Cardiac muscle cell (in vitro differentiated cells and primary cell): Measurements from ENCODE around the gene TNS1. TPM values are rescaled to one million over a fixed set of nuclear protein-coding genes. Genes with fewer than 3 reads are reported as not detected.

Source experiments
- DNase-seq, 2 donors: peaks; one replicate each; pipeline versions ENCODE4 v3.0.0 to v3.0.0-alpha.2; 2010 to 2017; ENCODE audit warnings: low read depth in 1 of 2, low spot score in 1 of 2
- H3K27ac ChIP-seq: fragments of 200-600 bp; sonication (generic); 2 replicates; pipeline ENCODE4 v1.5.1; 2016
- H3K27me3 ChIP-seq: fragments of 200-600 bp; sonication (generic); 2 replicates; pipeline ENCODE4 v1.6.0; 2016; ENCODE audit warnings: control low read depth
- H3K36me3 ChIP-seq: fragments of 200-600 bp; sonication (generic); 2 replicates; pipeline ENCODE4 v1.5.1; 2016; ENCODE audit warnings: control low read depth
- H3K4me1 ChIP-seq: fragments of 200-600 bp; sonication (generic); 2 replicates; pipeline ENCODE4 v1.8.1; 2017; ENCODE audit warnings: low read depth, mild to moderate bottlenecking, mixed run types
- H3K4me3 ChIP-seq: fragments of 200-600 bp; sonication (generic); 2 replicates; pipeline ENCODE4 v1.5.1; 2016; ENCODE audit warnings: mild to moderate bottlenecking
- H3K9me3 ChIP-seq: fragments of 200-600 bp; sonication (generic); 2 replicates; pipeline ENCODE4 v1.5.1; 2017; ENCODE audit warnings: low read depth, mild to moderate bottlenecking, control low read depth
- CTCF ChIP-seq: IDR thresholded peaks from 2 replicates; pipeline ENCODE4 v1.5.1; 2012; ENCODE audit warnings: low read depth, mild to moderate bottlenecking, low read length
- polyA plus RNA-seq: library from polyadenylated mRNA; unstranded; fragments of >200 nt; fragmentation: Nextera tagmentation; extraction: Ambion mirVana; gene quantifications from 2 replicates; pipeline ENCODE4 v1.2.1, GENCODE V29; 2016
- total RNA-seq: library from RNA; depleted of rRNA; stranded (reverse); fragments of >200 nt; gene quantifications from 2 replicates; pipeline ENCODE4 v1.2.3, GENCODE V29; 2016

TNS1 gene
- total and polyA plus RNA-seq, 2 experiments from 2014 or later: 16.7 to 44.3 TPM

DNA sequence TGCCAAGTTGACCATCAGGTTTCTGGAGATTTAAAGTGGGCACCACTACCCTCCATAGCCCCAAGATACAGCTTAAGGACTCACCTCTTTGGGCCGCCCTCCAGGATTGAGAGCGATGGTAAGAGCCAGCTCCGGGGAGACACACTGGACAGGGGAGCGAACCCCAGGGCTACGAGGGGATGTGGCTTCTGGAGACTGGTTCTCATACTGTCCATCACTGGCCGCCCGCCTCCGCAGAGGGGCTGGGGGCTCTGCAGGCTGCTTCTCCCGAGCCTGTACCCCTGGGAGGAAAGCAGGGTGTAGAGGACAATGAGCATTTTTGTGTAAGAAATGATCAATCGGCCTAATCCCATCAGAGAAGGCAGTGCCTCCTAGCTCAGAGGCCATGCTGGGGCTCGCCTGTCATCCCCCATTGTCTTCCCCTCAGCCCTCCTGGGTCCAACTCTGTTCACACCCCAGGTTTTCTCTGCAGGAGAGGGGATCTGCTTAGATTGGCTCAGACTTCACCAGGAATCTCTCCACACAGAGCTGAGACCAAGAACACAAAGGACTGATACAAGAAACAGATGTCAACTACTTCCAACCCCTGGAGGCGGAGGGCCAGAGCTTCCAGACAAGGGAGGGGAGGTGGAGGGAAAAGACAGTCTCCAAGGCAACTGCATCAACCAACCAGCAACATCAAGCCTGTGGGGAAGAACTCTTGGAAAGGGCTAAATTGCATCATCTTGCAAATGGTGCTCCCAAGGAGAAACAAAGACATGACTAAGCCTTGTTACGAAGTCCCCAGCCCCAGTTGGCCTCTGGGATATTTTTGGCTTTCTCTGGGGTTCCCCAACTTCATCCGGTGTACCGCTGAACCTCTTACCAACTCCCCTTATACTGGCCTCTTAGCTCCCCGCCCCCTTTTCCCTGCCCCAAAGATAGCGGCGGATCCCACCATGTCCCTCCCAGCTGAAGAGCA lies 166.6 kb downstream of the TNS1 start:
- Histone ChIP-seq H3K4me3 (no peak overlapping the region), H3K27me3 (peaks cover 51% of the 10 kb centered on the region), H3K27ac (no peak overlapping the region), H3K36me3 (no peaks in the 10 kb centered on the region), H3K9me3 (no peaks in the 10 kb centered on the region), H3K4me1 (peaks cover 20% of the 10 kb centered on the region)
- TF ChIP-seq CTCF: no peak
- DNase-seq: peak in 1 of 2 donors; percentile 98

- DNase-seq: no peak
- Histone ChIP-seq H3K9me3 (no peaks in the 10 kb centered on the region), H3K4me1 (peaks cover 20% of the 10 kb centered on the region), H3K4me3 (no peak overlapping the region), H3K27ac (no peak overlapping the region), H3K36me3 (no peaks in the 10 kb centered on the region), H3K27me3 (peaks cover 53% of the 10 kb centered on the region)
- no peak for TF ChIP-seq CTCF
Observed at GRCh38 chr2:217834744-217835513, 167.9 kb downstream of the TNS1 start.

DNA sequence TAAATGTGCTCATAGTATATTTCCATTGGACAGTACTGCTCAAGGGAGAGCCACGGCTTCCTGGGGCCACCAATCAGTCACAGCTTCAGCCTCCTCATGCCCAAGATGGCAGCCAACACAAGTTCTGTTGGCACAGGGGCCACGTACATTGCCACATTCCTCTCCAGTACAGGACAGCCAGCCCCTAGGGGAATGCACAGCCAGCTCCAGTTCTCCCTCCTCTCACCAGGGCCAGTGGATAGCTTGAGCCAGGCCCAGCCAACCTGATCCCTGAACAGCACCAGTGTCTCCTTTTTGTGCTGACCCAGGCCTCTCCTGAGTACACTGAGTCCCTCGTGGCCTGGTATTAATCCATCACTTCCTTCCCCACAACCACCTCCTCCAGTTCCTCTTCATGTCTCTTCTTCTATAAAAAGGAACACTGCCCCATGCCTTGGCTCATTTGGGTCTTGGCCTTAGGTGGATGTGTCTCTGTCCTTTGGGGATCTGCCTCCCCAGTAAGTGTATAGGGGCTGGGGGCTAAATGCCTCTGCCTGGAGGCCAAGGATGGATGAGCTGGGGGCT lies 168.7 kb downstream of the TNS1 start:
- Histone ChIP-seq H3K27me3 (peaks cover 49% of the 10 kb centered on the region), H3K36me3 (no peaks in the 10 kb centered on the region), H3K4me3 (no peak overlapping the region), H3K9me3 (no peaks in the 10 kb centered on the region), H3K4me1 (peaks cover 20% of the 10 kb centered on the region), H3K27ac (no peak overlapping the region)
- no peak for TF ChIP-seq CTCF
- DNase-seq: no peak

GRCh38 chr2:217833439-217833838 lies 169.4 kb downstream of the TNS1 start:
- no peak for TF ChIP-seq CTCF
- no peak for DNase-seq
- Histone ChIP-seq H3K9me3 (no peaks in the 10 kb centered on the region), H3K36me3 (no peaks in the 10 kb centered on the region), H3K27ac (no peak overlapping the region), H3K4me3 (no peak overlapping the region), H3K4me1 (peaks cover 14% of the 10 kb centered on the region), H3K27me3 (peaks cover 51% of the 10 kb centered on the region)

- no peak overlapping the region for H3K27ac ChIP-seq
- H3K4me3 ChIP-seq: no peak overlapping the region
- H3K36me3 ChIP-seq: no peaks in the 10 kb centered on the region
- DNase-seq: no peak
- H3K27me3 ChIP-seq: peaks cover 50% of the 10 kb centered on the region
- peaks cover 10% of the 10 kb centered on the region for H3K4me1 ChIP-seq
- no peaks in the 10 kb centered on the region for H3K9me3 ChIP-seq
- no peak for TF ChIP-seq CTCF
Observed at GRCh38 chr2:217832987-217833386, 169.8 kb downstream of the TNS1 start.
